GM15510 (cell line): Measurements from ENCODE around the gene PLCL2.

Experiments
- POLR2A ChIP-seq: IDR thresholded peaks from 3 replicates; pipeline ENCODE4 v1.6.1; 2011; ENCODE audit warnings: borderline replicate concordance; ENCODE audit not compliant: insufficient read length; ENCODE audit errors: extremely low read depth

The PLCL2 gene

DNA sequence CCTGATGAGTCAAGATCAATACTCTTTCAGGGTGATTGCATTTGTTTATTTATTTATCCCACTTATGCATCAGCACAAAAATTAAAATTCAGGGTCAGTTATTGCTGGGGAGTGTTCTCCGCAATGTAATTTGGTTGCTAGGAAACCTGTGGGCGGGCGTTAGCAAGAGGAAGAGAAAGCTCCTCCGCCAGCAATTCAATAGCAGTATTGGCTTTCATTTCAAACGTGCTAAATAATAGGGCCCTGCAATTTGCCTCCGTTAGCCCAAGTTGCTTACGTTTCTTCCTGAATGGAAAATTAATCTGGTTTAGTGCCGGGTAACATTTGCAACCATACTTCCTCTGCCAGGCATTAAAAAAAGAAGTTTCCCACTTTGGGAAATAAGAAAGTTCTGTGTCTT, 35.5 kb upstream of the PLCL2 start:
- no peak for TF ChIP-seq POLR2A

DNA sequence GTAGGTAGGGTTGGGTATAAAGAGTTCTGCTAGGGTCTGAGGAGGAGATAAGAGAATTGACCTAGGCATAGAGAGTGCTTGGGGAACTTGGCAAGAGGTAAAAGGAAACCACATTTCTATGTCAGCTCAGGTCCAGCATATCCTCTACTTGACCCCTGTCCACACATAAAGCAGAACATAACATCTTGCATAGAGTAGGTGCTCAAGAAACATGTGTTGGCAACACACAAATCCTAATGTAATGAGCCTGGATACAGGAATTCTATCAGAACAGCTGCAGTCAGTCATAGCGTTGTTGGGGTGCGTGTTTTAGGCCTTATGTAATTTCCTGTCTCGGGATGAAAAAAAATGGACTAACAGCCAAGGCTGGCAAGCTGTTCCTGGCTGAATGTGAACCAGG, 35.0 kb upstream of the PLCL2 start:
- TF ChIP-seq POLR2A, result no peak

DNA sequence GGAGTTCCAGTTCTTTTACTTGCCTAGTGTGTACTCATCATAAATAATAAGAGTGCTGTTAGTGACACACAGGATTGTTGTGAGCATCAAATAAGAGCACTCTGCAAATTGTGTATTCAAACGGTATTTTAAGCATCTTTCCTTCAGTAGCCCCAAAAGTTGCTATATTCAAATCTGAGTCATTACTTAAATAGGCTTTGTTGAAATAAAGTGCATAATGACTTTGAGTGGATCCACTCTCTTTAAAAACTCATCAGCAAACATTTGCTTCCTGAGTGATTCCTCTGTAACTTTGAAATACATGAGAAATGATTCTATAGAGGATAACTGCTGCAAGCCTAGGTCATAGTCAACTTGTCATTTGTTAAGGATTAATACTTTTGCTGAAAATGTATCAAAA, 29.3 kb upstream of the PLCL2 start:
- TF ChIP-seq POLR2A, result no peak

DNA sequence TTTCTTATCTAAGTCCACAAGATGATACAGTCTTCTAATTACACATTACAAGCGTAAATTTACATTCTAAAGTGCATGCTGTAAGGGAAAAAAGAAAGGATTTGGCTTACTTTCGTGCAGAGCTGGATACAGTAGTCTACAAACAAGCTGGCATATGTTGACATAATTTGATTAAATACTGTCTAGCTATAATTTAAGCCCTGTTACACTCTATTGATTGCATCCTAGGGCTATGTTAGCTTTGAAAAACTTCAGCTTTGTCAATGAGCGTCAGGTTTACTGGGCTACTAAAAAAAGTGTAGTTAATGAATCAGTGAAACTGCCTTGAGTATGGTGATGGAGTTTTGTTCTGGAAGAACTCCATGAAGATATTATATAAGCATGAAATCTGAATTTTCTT, 24.5 kb upstream of the PLCL2 start:
- TF ChIP-seq POLR2A, result no peak

DNA sequence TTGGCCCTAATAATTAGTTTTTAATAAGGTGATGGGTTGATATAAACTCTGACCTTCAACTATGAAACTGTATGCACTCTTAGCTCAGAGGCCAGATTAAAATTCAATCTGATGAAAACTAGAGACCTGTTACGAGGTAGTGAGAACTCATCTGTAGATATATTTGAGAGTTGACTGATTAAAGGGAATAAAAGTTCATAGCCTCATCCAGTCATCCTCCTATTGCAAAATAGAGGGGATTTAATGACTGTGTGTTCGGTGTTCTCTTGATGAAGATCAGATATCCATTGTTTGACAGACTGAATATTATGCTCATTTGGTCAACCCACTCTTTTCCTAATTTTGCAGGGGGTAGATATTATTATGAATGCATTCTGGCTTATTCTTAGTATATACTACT, 23.3 kb upstream of the PLCL2 start:
- no peak for TF ChIP-seq POLR2A

DNA sequence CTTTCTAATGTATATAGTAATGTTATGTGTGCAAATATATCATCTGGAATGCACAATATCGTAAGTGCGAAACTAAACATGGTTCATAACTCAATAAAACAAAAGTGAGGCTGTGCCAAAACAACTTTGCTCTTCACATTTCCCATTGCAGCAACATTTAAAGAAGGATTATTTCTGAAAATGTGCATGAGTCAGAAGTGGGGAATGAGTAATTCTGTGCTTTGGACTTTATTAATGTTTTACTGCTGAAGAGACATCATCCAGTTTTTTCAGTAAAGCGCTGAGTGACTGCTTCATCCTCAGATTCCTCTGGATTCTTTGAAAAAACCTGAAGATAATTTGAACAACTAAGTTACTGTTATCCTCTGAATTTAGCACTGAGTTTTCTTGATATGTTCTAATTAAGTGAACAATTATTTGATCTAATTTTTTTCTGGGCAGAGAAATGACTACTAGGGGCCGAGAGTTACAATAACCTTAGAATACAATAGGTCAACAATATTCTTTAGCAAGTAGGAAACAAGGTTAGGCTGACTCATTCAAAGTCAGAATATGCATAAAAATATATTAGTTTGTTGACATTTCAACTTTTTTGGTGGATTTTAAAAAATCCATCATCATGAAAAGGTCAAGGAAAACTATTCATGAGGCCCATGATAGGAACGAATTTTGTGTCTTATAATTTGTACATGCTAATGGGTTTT, 20.0 kb upstream of the PLCL2 start:
- no peak for TF ChIP-seq POLR2A

- no peak for TF ChIP-seq POLR2A
Measured at GRCh38 chr3:16865335-16865734, 19.4 kb upstream of the PLCL2 start.

DNA sequence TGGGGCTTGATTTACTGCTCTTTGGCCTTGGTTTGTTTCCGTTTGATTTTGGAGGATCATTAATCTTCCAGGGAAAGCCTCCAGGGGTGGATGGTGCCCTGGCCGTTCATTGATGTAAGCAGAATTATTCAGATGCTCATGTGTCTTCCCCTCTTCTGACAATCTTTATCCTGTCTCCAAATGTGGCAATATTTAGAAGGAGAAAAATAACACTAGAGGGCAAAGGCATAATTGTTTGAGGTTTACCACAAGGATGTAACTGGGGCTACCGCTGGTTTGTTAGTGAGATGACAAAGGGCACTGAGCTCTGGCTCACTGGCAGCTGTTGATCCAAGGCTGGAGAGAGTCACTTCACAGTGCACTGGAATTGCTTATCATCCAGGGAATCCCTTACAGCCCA, 18.2 kb upstream of the PLCL2 start:
- TF ChIP-seq POLR2A, result no peak

DNA sequence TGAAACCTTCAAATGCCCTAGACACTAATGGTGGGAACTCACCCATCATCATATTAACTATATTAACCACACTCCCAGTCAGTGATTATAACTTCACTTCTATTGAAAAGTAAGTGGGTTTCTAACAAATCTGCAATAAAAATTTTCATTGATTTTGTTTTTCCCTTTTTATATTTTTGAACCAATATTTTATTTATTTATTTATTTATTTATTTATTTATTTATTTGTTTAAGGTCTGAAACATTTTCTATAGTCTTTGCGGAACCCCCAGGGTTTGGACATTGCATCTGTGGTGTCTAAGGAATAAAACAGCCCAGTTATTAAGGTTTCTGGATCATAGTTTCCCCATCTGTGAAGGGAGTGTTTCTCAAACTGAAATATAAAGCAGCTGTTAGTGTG, 16.2 kb upstream of the PLCL2 start:
- no peak for TF ChIP-seq POLR2A

- no peak for TF ChIP-seq POLR2A
Measured at GRCh38 chr3:16869261-16870005, 15.3 kb upstream of the PLCL2 start.

- no peak for TF ChIP-seq POLR2A
Measured at GRCh38 chr3:16871915-16872842, 12.6 kb upstream of the PLCL2 start.

- TF ChIP-seq POLR2A, result no peak
Measured at GRCh38 chr3:16873872-16874271, 10.9 kb upstream of the PLCL2 start.

GRCh38 chr3:16875876-16876550, 8.7 kb upstream of the PLCL2 start:
- no peak for TF ChIP-seq POLR2A

GRCh38 chr3:16877505-16877904, 7.2 kb upstream of the PLCL2 start:
- no peak for TF ChIP-seq POLR2A

GRCh38 chr3:16877911-16878310, 6.8 kb upstream of the PLCL2 start:
- TF ChIP-seq POLR2A, result no peak

GRCh38 chr3:16881896-16882630, 2.7 kb upstream of the PLCL2 start:
- TF ChIP-seq POLR2A, result no peak
